Heart left ventricle (tissue), 16 donors: ENCODE results near the gene CMTM5. TPM values are rescaled to one million over a fixed set of nuclear protein-coding genes. Genes with fewer than 3 reads are reported as not detected.

Experiments used
- ATAC-seq, 4 donors: fragments of 200-7000 bp; cut with Tn5 transposase; one replicate each; pipeline ENCODE4 v1.9.1; 2020 to 2022; ENCODE audit warnings: moderate library complexity in 4 of 4, mild to moderate bottlenecking in 3 of 4, moderate number of reproducible peaks in 1 of 4
- DNase-seq, 5 donors: peaks; one replicate each; pipeline ENCODE4 v3.0.0-alpha.2; 2020
- H3K27ac ChIP-seq, 12 donors: fragments of 200-600 bp; sonication (generic) in 4 of 12; one replicate each; pipeline versions ENCODE4 v1.5.0 to v1.8.0; 2016 to 2022; ENCODE audit warnings: mild to moderate bottlenecking in 2 of 12
- H3K27me3 ChIP-seq, 9 donors: fragments of 200-600 bp; sonication (generic) in 2 of 9; one replicate each; pipeline versions ENCODE4 v1.5.1 to v1.8.0; 2016 to 2022; ENCODE audit warnings: mild to moderate bottlenecking in 3 of 9
- H3K36me3 ChIP-seq, 9 donors: fragments of 200-600 bp; sonication (generic) in 2 of 9; one replicate each; pipeline versions ENCODE4 v1.5.0 to v1.8.0; 2018 to 2022; ENCODE audit warnings: mild to moderate bottlenecking in 2 of 9
- H3K4me1 ChIP-seq, 12 donors: fragments of 200-600 bp; sonication (generic) in 4 of 12; one replicate each; pipeline versions ENCODE4 v1.5.0 to v1.8.0; 2016 to 2022; ENCODE audit warnings: mild to moderate bottlenecking in 3 of 12
- H3K4me3 ChIP-seq, 12 donors: fragments of 200-600 bp; sonication (generic) in 4 of 12; one replicate each; pipeline versions ENCODE4 v1.5.0 to v1.8.0; 2017 to 2022; ENCODE audit warnings: mild to moderate bottlenecking in 9 of 12, moderate library complexity in 4 of 12
- H3K9me3 ChIP-seq, 12 donors: fragments of 200-600 bp; sonication (generic) in 4 of 12; one replicate each; pipeline versions ENCODE4 v1.5.0 to v1.8.0; 2016 to 2022; ENCODE audit warnings: mild to moderate bottlenecking in 1 of 12
- POLR2A ChIP-seq, 2 donors: fragments of 450-650 bp; IDR thresholded peaks; one replicate each; pipeline ENCODE4 v1.6.1; 2017; ENCODE audit warnings: antibody characterized with exemption in 2 of 2, mild to moderate bottlenecking in 2 of 2, moderate library complexity in 2 of 2
- WGBS, 4 donors: extraction: QIAGEN DNeasy Blood & Tissue Kit in 2 of 4; methylation state at CpG; one replicate each; pipeline versions ENCODE4 v1.1.5 to v1.1.7; 2013 to 2018; 5-methylcytosine and 5-hydroxymethylcytosine counted together
- intact Hi-C, 10 donors: fragments of 100-400 bp; cut with DNase I; formaldehyde crosslinking; loops; one replicate each; pipeline versions ENCODE4 v1.11.1 to v1.14.2; 2022
- polyA plus RNA-seq, 2 donors: library from polyadenylated mRNA; stranded (reverse); fragments of 200-250 nt; gene quantifications; one replicate each; pipeline ENCODE4 v1.2.3, GENCODE V29; 2013
- total RNA-seq, 9 donors: library from RNA; depleted of rRNA in 2 of 9; stranded (reverse); fragments of >200 nt in 2 of 9; fragmentation: NEBNext Ultra II Directional in 3 of 9; extraction: Animal tissue kit (Norgen Biotek cat#: 25700) in 3 of 9; gene quantifications; one replicate each; pipeline versions ENCODE4 v1.1.0 to v1.2.4, GENCODE V29; 2016 to 2023
- TF ChIP-seq, protein P1 (sequence below), 12 donors: fragments of 200-600 bp; sonication (generic) in 4 of 12; IDR thresholded peaks; one replicate each; pipeline versions ENCODE4 v1.5.0 to v1.8.0; 2018 to 2022; ENCODE audit warnings: antibody characterized with exemption in 12 of 12, mild to moderate bottlenecking in 5 of 12
- donor health status: ischemic (EF 13 %, LVEDD 7.1; RV severe dilation, severe dysfunction).
- donor health status: healthy with polysubstance abuse.
- donor health status: DM: no; HTN: yes; CAD: no.
- donor health status: DM: no; HTN: no; CAD: no.
- donor health status: ischemic (EF 25% LVEDD 6.9; RV normal size, moderate dysfunction).
- donor health status: ischemic (EF 25% LVEDD 5.7; RV mildly dilated, moderate dysfunction).
- donor health status: healthy.
- donor health status: DM: yes; HTN: yes; CAD: no.
- donor health status: ischemic (EF 35%, LVEDD 5.7; RV mildly dilated, moderate dysfunction).
- donor health status: nonischemic (EF 11% LVEDD 7.7; RV severe dilation, severe dysfunction).
- donor health status: DM: yes; HTN: yes; CAD: no.
- donor health status: PGD.
- donor health status: ischemic (EF 29% LVEDD 5.4; RV normal size, mild dysfunction).
- donor health status: nonischemic (EF 23%, LVEDD 6.1; RV moderate dilation, normal function).

The CMTM5 gene
- total and polyA plus RNA-seq, 11 donors, result 0.32 to 1.8 (median 0.75) TPM; not detected in 4

DNA sequence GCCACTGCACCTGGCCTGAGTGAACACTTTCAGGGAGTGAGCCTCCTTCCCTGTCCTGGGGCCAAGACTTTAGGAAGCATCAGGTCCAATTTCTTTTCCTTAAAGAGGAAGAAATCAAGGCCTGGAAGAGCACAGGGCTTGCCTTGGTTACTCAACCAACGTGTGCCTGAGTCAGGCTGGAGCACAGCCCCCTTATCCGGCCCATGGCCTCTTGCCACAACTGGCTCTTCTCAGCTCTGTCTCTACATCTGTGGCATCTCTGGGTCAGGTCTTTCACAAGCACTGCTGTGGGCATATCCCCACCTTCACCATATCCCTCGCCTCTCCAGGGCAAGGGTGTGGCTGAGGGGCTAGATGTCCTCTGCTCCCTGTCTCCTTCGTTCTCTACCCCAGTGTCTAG is 24.4 kb downstream of the CMTM5 start:
- TF ChIP-seq, protein P1, sequence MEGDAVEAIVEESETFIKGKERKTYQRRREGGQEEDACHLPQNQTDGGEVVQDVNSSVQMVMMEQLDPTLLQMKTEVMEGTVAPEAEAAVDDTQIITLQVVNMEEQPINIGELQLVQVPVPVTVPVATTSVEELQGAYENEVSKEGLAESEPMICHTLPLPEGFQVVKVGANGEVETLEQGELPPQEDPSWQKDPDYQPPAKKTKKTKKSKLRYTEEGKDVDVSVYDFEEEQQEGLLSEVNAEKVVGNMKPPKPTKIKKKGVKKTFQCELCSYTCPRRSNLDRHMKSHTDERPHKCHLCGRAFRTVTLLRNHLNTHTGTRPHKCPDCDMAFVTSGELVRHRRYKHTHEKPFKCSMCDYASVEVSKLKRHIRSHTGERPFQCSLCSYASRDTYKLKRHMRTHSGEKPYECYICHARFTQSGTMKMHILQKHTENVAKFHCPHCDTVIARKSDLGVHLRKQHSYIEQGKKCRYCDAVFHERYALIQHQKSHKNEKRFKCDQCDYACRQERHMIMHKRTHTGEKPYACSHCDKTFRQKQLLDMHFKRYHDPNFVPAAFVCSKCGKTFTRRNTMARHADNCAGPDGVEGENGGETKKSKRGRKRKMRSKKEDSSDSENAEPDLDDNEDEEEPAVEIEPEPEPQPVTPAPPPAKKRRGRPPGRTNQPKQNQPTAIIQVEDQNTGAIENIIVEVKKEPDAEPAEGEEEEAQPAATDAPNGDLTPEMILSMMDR (IDR thresholded peaks at IDR 0.05), result no peak
- no peak for TF ChIP-seq POLR2A (IDR thresholded peaks at IDR 0.05)
- Histone ChIP-seq H3K27me3 (peaks cover 0 to 1% (median 0%) of the 10 kb centered on the region in 9 donors), H3K36me3 (peaks cover 0 to 93% (median 27%) of the 10 kb centered on the region in 9 donors), H3K9me3 (no peaks in the 10 kb centered on the region), H3K4me3 (no peak overlapping the region), H3K27ac (peak overlapping the region in 2 of 12 donors; percentile 87 to 91), H3K4me1 (peaks cover 0 to 20% (median 0%) of the 10 kb centered on the region in 12 donors)
- intact Hi-C loops, result no loop called here
- 43 to 52% (median 47%) methylated on average over 3 to 4 of the region's 4 CpGs for WGBS, 4 donors
- ATAC-seq (no peak), DNase-seq (peak in 2 of 5 donors; percentile 13 to 46)

DNA sequence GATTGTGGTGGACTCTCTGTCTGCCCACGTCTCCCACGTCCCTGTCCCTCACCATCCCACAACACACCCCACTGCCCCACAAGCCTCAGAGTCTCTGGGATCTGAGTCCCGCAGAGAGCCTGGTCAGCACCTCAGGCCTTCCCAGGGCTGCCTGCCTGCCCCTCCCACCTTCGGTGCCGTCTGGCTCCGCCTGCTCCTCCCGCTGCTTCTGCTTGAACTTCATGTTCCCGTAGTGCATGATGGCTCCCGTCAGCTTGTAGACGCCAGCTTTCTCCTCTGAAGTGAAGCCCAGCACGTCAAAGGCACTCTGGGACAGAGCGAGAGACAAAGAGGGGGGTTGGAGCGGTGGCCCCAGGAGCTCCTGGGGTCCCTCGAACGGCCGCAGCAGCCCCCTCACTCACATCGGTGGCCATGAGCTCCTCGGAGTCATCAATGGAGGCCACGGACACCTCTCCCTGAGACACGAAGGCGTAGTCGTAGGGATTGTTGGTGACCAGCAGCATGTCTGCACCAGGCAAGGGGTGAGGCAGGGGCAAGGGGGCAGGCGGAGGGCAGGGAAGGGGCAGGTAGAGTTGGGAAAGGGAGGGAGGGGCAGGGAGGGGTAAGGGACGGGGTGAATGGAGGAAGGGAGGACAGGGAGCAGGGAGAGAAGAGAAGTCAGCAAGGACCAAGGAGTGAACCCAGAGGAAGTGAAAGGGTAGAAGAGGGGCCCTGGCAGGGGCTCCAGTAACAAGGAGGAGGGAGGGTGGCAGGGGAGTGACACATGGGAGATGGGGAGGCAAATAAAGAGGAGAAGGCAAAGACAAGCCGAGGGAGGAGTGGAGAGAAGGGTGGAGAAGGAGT is 25.7 kb downstream of the CMTM5 start:
- peak in 2 of 5 donors; percentile 32 to 51 for DNase-seq
- ATAC-seq, result peak in 2 of 4 donors; percentile 0 to 1
- intact Hi-C loops, result no loop called here
- peaks cover 0 to 6% (median 0%) of the 10 kb centered on the region in 9 donors for H3K27me3 ChIP-seq
- peak overlapping the region in 1 of 12 donors; percentile 41 for H3K4me3 ChIP-seq
- WGBS, 4 donors, result 45 to 50% (median 46%) methylated on average over 21 to 25 of the region's 25 CpGs
- TF ChIP-seq POLR2A (IDR thresholded peaks at IDR 0.05), result no peak
- TF ChIP-seq, protein P1 (IDR thresholded peaks at IDR 0.05), result no peak
- peaks cover 0 to 87% (median 16%) of the 10 kb centered on the region in 9 donors for H3K36me3 ChIP-seq
- H3K9me3 ChIP-seq, result no peaks in the 10 kb centered on the region
- peak overlapping the region in 4 of 12 donors; percentile 10 to 91 (median 62) for H3K27ac ChIP-seq
- H3K4me1 ChIP-seq, result peaks cover 0 to 29% (median 0%) of the 10 kb centered on the region in 12 donors

DNA sequence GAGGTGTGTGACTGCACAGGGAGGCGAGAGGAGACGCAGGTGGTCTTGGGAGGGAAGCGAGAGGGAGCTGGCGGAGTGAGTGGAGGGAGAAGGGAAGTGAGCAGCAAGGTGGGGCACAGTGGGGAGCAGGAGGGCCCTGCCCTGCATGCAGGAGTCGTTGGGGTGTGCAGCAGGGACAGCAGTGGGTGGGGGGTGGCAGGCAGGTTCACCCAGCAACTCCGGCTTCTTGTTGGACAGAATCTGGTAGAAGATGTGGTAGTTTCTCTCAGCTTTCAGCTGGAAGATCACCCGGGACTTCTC is 26.2 kb downstream of the CMTM5 start:
- no peak for ATAC-seq
- peak in 2 of 5 donors; percentile 11 to 41 for DNase-seq
- Histone ChIP-seq H3K27me3 (peaks cover 0 to 9% (median 0%) of the 10 kb centered on the region in 9 donors), H3K4me1 (peaks cover 0 to 32% (median 0%) of the 10 kb centered on the region in 12 donors), H3K4me3 (peak overlapping the region in 1 of 12 donors; percentile 41), H3K36me3 (peaks cover 0 to 83% (median 13%) of the 10 kb centered on the region in 9 donors), H3K9me3 (no peaks in the 10 kb centered on the region), H3K27ac (peak overlapping the region in 4 of 12 donors; percentile 5 to 91 (median 48))
- TF ChIP-seq POLR2A (IDR thresholded peaks at IDR 0.05), result no peak
- TF ChIP-seq, protein P1 (IDR thresholded peaks at IDR 0.05), result no peak
- 53 to 60% (median 55%) methylated on average over 7 of the region's 7 CpGs for WGBS, 4 donors
- intact Hi-C loops, result no loop called here

DNA sequence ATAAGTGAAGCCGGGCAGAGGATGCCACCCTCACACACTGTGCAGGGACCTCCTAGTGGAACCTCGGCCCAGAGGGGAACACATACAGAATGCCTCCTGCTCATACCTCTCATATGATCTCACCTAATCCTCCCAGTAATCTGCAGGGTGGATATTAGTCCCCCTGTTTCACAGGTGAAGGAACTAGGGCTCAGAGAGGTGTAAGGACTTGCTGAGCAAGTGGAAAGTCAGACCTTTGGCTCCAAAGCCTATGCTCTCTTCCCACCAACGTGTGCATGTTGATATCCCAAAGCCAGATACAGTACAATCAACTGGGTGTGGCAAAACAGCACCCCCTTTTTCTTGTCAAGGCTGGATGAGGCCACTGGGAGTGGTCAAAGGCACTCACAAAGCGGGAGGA is 27.1 kb downstream of the CMTM5 start:
- peak overlapping the region in 3 of 12 donors; percentile 38 to 45 (median 41) for H3K4me3 ChIP-seq
- peak overlapping the region in 5 of 12 donors; percentile 49 to 91 (median 87) for H3K27ac ChIP-seq
- intact Hi-C loops, result no loop called here
- 39 to 65% (median 47%) methylated on average over 3 to 4 of the region's 4 CpGs for WGBS, 4 donors
- no peaks in the 10 kb centered on the region for H3K9me3 ChIP-seq
- ATAC-seq, result no peak
- H3K36me3 ChIP-seq, result peaks cover 0 to 75% (median 8%) of the 10 kb centered on the region in 9 donors
- H3K27me3 ChIP-seq, result peaks cover 0 to 10% (median 0%) of the 10 kb centered on the region in 9 donors
- peak in 1 of 5 donors; percentile 9 for DNase-seq
- H3K4me1 ChIP-seq, result peaks cover 0 to 39% (median 0%) of the 10 kb centered on the region in 12 donors
- TF ChIP-seq, protein P1 (IDR thresholded peaks at IDR 0.05), result no peak
- TF ChIP-seq POLR2A (IDR thresholded peaks at IDR 0.05), result no peak
